ENCODE data around the gene UBE2S. TPM values are rescaled to one million over a fixed set of nuclear protein-coding genes. Genes with fewer than 3 reads are reported as not detected.

Gene UBE2S
- polyA plus RNA-seq, 1 donor from 2014 or later, result 119 TPM

- H3K9me2 ChIP-seq (ENCODE audit: insufficient read depth, low read length), result no peaks in the 10 kb centered on the region
- TF ChIP-seq REST (IDR thresholded peaks at IDR 0.05; ENCODE audit: borderline replicate concordance) (no peak), POLR2AphosphoS5 (IDR thresholded peaks at IDR 0.05) (no peak), EP300 (conservative IDR thresholded peaks at IDR 0.05; ENCODE audit: poor library complexity, severe bottlenecking) (no peak), TAF1 (IDR thresholded peaks at IDR 0.05; ENCODE audit: low read depth) (no peak), SMC3 (conservative IDR thresholded peaks at IDR 0.05; ENCODE audit: poor library complexity) (no peak), EZH2 (IDR thresholded peaks at IDR 0.05; ENCODE audit: borderline replicate concordance, insufficient read depth, low read length, poor library complexity, severe bottlenecking) (no peak), RAD21 (conservative IDR thresholded peaks at IDR 0.05) (no peak), MXI1 (conservative IDR thresholded peaks at IDR 0.05; ENCODE audit: poor library complexity, severe bottlenecking) (no peak)
- TF ChIP-seq, protein P1, sequence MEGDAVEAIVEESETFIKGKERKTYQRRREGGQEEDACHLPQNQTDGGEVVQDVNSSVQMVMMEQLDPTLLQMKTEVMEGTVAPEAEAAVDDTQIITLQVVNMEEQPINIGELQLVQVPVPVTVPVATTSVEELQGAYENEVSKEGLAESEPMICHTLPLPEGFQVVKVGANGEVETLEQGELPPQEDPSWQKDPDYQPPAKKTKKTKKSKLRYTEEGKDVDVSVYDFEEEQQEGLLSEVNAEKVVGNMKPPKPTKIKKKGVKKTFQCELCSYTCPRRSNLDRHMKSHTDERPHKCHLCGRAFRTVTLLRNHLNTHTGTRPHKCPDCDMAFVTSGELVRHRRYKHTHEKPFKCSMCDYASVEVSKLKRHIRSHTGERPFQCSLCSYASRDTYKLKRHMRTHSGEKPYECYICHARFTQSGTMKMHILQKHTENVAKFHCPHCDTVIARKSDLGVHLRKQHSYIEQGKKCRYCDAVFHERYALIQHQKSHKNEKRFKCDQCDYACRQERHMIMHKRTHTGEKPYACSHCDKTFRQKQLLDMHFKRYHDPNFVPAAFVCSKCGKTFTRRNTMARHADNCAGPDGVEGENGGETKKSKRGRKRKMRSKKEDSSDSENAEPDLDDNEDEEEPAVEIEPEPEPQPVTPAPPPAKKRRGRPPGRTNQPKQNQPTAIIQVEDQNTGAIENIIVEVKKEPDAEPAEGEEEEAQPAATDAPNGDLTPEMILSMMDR (IDR thresholded peaks at IDR 0.05; ENCODE audit: poor library complexity, severe bottlenecking), result no peak
- no peak overlapping the region for H3K9ac ChIP-seq (ENCODE audit: low read length)
- H3F3A ChIP-seq (ENCODE audit: insufficient read depth, low read length, poor library complexity, severe bottlenecking), result no peaks in the 10 kb centered on the region
- no peak overlapping the region for H3K4me2 ChIP-seq (ENCODE audit: low read length)
- peaks cover 25% of the 10 kb centered on the region for H3K36me3 ChIP-seq (ENCODE audit: insufficient read depth, low read length)
- no peaks in the 10 kb centered on the region for H4K20me1 ChIP-seq (ENCODE audit: insufficient read depth)
- H3K79me2 ChIP-seq (replicated peaks; ENCODE audit: insufficient read depth, low read length), result no peaks in the 10 kb centered on the region
- H3K9me3 ChIP-seq (ENCODE audit: low read length), result no peaks in the 10 kb centered on the region
- H3K4me3 ChIP-seq (ENCODE audit: low read length), result no peak overlapping the region
- H2AFZ ChIP-seq (ENCODE audit: low read depth, low read length), result no peak overlapping the region
- no peaks in the 10 kb centered on the region for H3K27me3 ChIP-seq (ENCODE audit: insufficient read depth, low read depth, low read length)
- no peak overlapping the region for H3K27ac ChIP-seq (ENCODE audit: low read length)
These were observed 24.8 kb upstream of the UBE2S start for GRCh38 chr19:55432241-55432959.

DNA sequence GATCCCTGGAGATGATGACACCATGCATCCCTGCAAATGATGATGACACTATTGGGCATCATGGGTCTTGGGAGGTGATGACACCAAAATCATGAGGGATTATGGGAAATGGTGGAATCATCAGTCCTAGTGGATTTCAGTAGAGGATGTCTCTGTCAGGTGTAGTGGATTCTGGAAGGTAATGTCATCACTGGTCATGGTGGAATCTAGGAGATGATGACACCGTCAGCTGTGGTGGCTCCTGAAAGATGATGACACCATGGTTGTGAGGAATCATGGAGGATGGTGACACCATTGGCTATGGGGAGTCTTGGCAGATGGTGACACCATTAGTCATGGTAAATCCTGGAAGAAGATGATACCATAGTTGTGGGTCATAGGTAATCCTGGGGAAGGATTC is 23.6 kb upstream of the UBE2S start:
- Histone ChIP-seq H4K20me1 (ENCODE audit: insufficient read depth) (no peaks in the 10 kb centered on the region), H3K9ac (ENCODE audit: low read length) (no peak overlapping the region)
- TF ChIP-seq MXI1 (conservative IDR thresholded peaks at IDR 0.05; ENCODE audit: poor library complexity, severe bottlenecking), result no peak
- TF ChIP-seq EZH2 (IDR thresholded peaks at IDR 0.05; ENCODE audit: borderline replicate concordance, insufficient read depth, low read length, poor library complexity, severe bottlenecking), result no peak
- TF ChIP-seq EP300 (conservative IDR thresholded peaks at IDR 0.05; ENCODE audit: poor library complexity, severe bottlenecking), result no peak
- TF ChIP-seq POLR2AphosphoS5 (IDR thresholded peaks at IDR 0.05), result no peak
- TF ChIP-seq, protein P1 (IDR thresholded peaks at IDR 0.05; ENCODE audit: poor library complexity, severe bottlenecking), result no peak
- TF ChIP-seq RAD21 (conservative IDR thresholded peaks at IDR 0.05), result no peak
- no peak for TF ChIP-seq SMC3 (conservative IDR thresholded peaks at IDR 0.05; ENCODE audit: poor library complexity)
- no peak for TF ChIP-seq TAF1 (IDR thresholded peaks at IDR 0.05; ENCODE audit: low read depth)
- TF ChIP-seq REST (IDR thresholded peaks at IDR 0.05; ENCODE audit: borderline replicate concordance), result no peak

More for the DNA sequence above, 23.6 kb upstream of the UBE2S start:
- no peaks in the 10 kb centered on the region for H3K27me3 ChIP-seq (ENCODE audit: insufficient read depth, low read depth, low read length)
- no peak overlapping the region for H2AFZ ChIP-seq (ENCODE audit: low read depth, low read length)
- H3K9me3 ChIP-seq (ENCODE audit: low read length), result no peaks in the 10 kb centered on the region
- H3K4me2 ChIP-seq (ENCODE audit: low read length), result no peak overlapping the region
- H3F3A ChIP-seq (ENCODE audit: insufficient read depth, low read length, poor library complexity, severe bottlenecking), result no peaks in the 10 kb centered on the region
- H3K36me3 ChIP-seq (ENCODE audit: insufficient read depth, low read length), result peaks cover 25% of the 10 kb centered on the region
- H3K9me2 ChIP-seq (ENCODE audit: insufficient read depth, low read length), result no peaks in the 10 kb centered on the region
- no peaks in the 10 kb centered on the region for H3K79me2 ChIP-seq (replicated peaks; ENCODE audit: insufficient read depth, low read length)
- no peak overlapping the region for H3K27ac ChIP-seq (ENCODE audit: low read length)
- no peak overlapping the region for H3K4me3 ChIP-seq (ENCODE audit: low read length)
